ENCODE results near the gene CRB1. TPM values are rescaled to one million over a fixed set of nuclear protein-coding genes. Genes with fewer than 3 reads are reported as not detected.

CRB1 gene
- polyA plus RNA-seq, 1 donor from 2014 or later, result 2.3 TPM

DNA sequence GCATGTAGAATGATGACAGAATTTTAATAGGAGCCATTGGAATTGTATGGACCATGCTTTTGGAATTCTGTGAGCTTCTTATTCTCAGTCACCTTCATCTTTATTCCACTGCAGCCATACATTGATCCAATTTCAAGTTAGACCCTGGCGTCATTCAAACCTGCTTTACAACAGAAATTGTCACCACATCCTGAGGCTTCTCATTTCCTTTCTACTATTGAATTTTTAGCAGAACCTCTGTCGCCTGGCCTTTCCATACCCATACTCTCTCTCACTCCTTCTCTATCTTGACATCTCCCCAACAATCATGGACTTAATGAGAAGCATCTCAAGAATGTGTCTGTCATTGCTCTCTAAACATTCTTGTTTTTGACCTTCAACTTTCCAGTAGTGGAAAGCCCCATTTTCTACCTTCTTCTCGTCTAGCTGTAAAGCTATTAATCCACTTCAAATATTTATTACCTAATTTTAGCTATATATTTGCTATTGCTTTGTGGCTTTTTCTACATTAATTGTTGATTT is 74.1 kb downstream of the CRB1 start:
- Histone ChIP-seq H3F3A (ENCODE audit: insufficient read depth, low read length, poor library complexity, severe bottlenecking) (no peaks in the 10 kb centered on the region), H3K27me3 (ENCODE audit: insufficient read depth, low read depth, low read length) (no peaks in the 10 kb centered on the region), H3K36me3 (ENCODE audit: insufficient read depth, low read length) (no peaks in the 10 kb centered on the region), H4K20me1 (ENCODE audit: insufficient read depth) (no peaks in the 10 kb centered on the region), H3K4me3 (ENCODE audit: low read length) (no peak overlapping the region), H3K79me2 (replicated peaks; ENCODE audit: insufficient read depth, low read length) (no peaks in the 10 kb centered on the region), H3K27ac (ENCODE audit: low read length) (no peak overlapping the region), H3K9ac (ENCODE audit: low read length) (no peak overlapping the region), H3K9me3 (ENCODE audit: low read length) (no peaks in the 10 kb centered on the region), H3K9me2 (ENCODE audit: insufficient read depth, low read length) (no peaks in the 10 kb centered on the region), H3K4me2 (ENCODE audit: low read length) (no peak overlapping the region), H2AFZ (ENCODE audit: low read depth, low read length) (no peak overlapping the region)
- TF ChIP-seq SMC3 (conservative IDR thresholded peaks at IDR 0.05; ENCODE audit: poor library complexity), result no peak
- no peak for TF ChIP-seq RAD21 (conservative IDR thresholded peaks at IDR 0.05)
- TF ChIP-seq MXI1 (conservative IDR thresholded peaks at IDR 0.05; ENCODE audit: poor library complexity, severe bottlenecking), result no peak
- no peak for TF ChIP-seq POLR2AphosphoS5 (IDR thresholded peaks at IDR 0.05)
- no peak for TF ChIP-seq TAF1 (IDR thresholded peaks at IDR 0.05; ENCODE audit: low read depth)
- no peak for TF ChIP-seq EP300 (conservative IDR thresholded peaks at IDR 0.05; ENCODE audit: poor library complexity, severe bottlenecking)
- TF ChIP-seq, protein P1, sequence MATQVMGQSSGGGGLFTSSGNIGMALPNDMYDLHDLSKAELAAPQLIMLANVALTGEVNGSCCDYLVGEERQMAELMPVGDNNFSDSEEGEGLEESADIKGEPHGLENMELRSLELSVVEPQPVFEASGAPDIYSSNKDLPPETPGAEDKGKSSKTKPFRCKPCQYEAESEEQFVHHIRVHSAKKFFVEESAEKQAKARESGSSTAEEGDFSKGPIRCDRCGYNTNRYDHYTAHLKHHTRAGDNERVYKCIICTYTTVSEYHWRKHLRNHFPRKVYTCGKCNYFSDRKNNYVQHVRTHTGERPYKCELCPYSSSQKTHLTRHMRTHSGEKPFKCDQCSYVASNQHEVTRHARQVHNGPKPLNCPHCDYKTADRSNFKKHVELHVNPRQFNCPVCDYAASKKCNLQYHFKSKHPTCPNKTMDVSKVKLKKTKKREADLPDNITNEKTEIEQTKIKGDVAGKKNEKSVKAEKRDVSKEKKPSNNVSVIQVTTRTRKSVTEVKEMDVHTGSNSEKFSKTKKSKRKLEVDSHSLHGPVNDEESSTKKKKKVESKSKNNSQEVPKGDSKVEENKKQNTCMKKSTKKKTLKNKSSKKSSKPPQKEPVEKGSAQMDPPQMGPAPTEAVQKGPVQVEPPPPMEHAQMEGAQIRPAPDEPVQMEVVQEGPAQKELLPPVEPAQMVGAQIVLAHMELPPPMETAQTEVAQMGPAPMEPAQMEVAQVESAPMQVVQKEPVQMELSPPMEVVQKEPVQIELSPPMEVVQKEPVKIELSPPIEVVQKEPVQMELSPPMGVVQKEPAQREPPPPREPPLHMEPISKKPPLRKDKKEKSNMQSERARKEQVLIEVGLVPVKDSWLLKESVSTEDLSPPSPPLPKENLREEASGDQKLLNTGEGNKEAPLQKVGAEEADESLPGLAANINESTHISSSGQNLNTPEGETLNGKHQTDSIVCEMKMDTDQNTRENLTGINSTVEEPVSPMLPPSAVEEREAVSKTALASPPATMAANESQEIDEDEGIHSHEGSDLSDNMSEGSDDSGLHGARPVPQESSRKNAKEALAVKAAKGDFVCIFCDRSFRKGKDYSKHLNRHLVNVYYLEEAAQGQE (IDR thresholded peaks at IDR 0.05; ENCODE audit: borderline replicate concordance), result no peak
- no peak for TF ChIP-seq EZH2 (IDR thresholded peaks at IDR 0.05; ENCODE audit: borderline replicate concordance, insufficient read depth, low read length, poor library complexity, severe bottlenecking)
- TF ChIP-seq, protein P2, sequence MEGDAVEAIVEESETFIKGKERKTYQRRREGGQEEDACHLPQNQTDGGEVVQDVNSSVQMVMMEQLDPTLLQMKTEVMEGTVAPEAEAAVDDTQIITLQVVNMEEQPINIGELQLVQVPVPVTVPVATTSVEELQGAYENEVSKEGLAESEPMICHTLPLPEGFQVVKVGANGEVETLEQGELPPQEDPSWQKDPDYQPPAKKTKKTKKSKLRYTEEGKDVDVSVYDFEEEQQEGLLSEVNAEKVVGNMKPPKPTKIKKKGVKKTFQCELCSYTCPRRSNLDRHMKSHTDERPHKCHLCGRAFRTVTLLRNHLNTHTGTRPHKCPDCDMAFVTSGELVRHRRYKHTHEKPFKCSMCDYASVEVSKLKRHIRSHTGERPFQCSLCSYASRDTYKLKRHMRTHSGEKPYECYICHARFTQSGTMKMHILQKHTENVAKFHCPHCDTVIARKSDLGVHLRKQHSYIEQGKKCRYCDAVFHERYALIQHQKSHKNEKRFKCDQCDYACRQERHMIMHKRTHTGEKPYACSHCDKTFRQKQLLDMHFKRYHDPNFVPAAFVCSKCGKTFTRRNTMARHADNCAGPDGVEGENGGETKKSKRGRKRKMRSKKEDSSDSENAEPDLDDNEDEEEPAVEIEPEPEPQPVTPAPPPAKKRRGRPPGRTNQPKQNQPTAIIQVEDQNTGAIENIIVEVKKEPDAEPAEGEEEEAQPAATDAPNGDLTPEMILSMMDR (IDR thresholded peaks at IDR 0.05; ENCODE audit: poor library complexity, severe bottlenecking), result no peak

DNA sequence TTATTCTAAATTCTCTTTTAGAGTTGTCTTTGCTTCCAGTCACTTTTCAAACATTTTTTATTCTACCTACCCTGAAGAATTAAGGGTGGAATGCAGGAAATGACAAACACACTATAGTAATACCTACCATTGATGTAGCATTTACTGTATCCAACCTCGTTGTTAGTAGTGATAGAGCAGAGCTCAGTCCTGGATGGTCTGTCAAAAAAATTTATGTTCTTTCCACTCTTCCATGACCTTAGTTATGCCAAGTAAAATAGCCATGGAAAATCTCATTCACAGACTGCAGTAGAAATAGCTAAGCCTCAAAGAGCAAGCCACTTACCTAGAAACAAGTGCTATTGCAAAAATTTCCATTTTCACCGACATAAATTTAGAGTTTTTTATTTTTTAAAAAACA is 74.6 kb downstream of the CRB1 start:
- Histone ChIP-seq H3K27me3 (ENCODE audit: insufficient read depth, low read depth, low read length) (no peaks in the 10 kb centered on the region), H3K36me3 (ENCODE audit: insufficient read depth, low read length) (no peaks in the 10 kb centered on the region), H3K9ac (ENCODE audit: low read length) (no peak overlapping the region), H3K79me2 (replicated peaks; ENCODE audit: insufficient read depth, low read length) (no peaks in the 10 kb centered on the region), H3K4me2 (ENCODE audit: low read length) (no peak overlapping the region), H3K9me2 (ENCODE audit: insufficient read depth, low read length) (no peaks in the 10 kb centered on the region), H3F3A (ENCODE audit: insufficient read depth, low read length, poor library complexity, severe bottlenecking) (no peaks in the 10 kb centered on the region), H4K20me1 (ENCODE audit: insufficient read depth) (no peaks in the 10 kb centered on the region), H3K9me3 (ENCODE audit: low read length) (no peaks in the 10 kb centered on the region), H3K27ac (ENCODE audit: low read length) (no peak overlapping the region), H3K4me3 (ENCODE audit: low read length) (no peak overlapping the region), H2AFZ (ENCODE audit: low read depth, low read length) (no peak overlapping the region)
- TF ChIP-seq RAD21 (conservative IDR thresholded peaks at IDR 0.05) (no peak), EZH2 (IDR thresholded peaks at IDR 0.05; ENCODE audit: borderline replicate concordance, insufficient read depth, low read length, poor library complexity, severe bottlenecking) (no peak), POLR2AphosphoS5 (IDR thresholded peaks at IDR 0.05) (no peak), TAF1 (IDR thresholded peaks at IDR 0.05; ENCODE audit: low read depth) (no peak), EP300 (conservative IDR thresholded peaks at IDR 0.05; ENCODE audit: poor library complexity, severe bottlenecking) (no peak), MXI1 (conservative IDR thresholded peaks at IDR 0.05; ENCODE audit: poor library complexity, severe bottlenecking) (no peak), SMC3 (conservative IDR thresholded peaks at IDR 0.05; ENCODE audit: poor library complexity) (no peak)

Data from neural cell (in vitro differentiated cells).